Measurements from ENCODE around the gene C16orf82. TPM values are rescaled to one million over a fixed set of nuclear protein-coding genes. Genes with fewer than 3 reads are reported as not detected.

Gene C16orf82
- polyA plus RNA-seq (2012; ENCODE audit: insufficient read depth, insufficient read length, low read depth): not detected

GRCh38 chr16:27066668-27067537 lies at the start of gene C16orf82:
C16orf82 (plus strand) TSS chr16:27066927.
- DNase-seq: no peak

GRCh38 chr16:27020031-27020430 lies 46.7 kb upstream of the C16orf82 start:
- H3K4me3 ChIP-seq (ENCODE audit: low read depth, low read length): no peak overlapping the region
- DNase-seq: no peak
- H3K36me3 ChIP-seq: no peaks in the 10 kb centered on the region
- no peaks in the 10 kb centered on the region for H3K4me1 ChIP-seq
- no peaks in the 10 kb centered on the region for H3K27me3 ChIP-seq
- TF ChIP-seq CTCF (IDR thresholded peaks at IDR 0.05; ENCODE audit: low read depth, low read length): no peak
- H3K9me3 ChIP-seq: peaks cover 3% of the 10 kb centered on the region; the same call in 1 of the 2 replicates

More at GRCh38 chr16:27066668-27067537, at the start of gene C16orf82:
- Histone ChIP-seq H3K27me3 (no peaks in the 10 kb centered on the region), H3K9me3 (no peaks in the 10 kb centered on the region), H3K4me1 (no peaks in the 10 kb centered on the region), H3K4me3 (ENCODE audit: low read depth, low read length) (no peak within 1 kb of the TSS), H3K36me3 (no peaks in the 10 kb centered on the region)
- no peak for TF ChIP-seq CTCF (IDR thresholded peaks at IDR 0.05; ENCODE audit: low read depth, low read length)

- no peak for TF ChIP-seq CTCF (IDR thresholded peaks at IDR 0.05; ENCODE audit: low read depth, low read length)
- Histone ChIP-seq H3K4me1 (no peaks in the 10 kb centered on the region), H3K36me3 (no peaks in the 10 kb centered on the region), H3K9me3 (0 out of 2 replicates have a peak, but pooled peaks cover 3% of the 10 kb centered on the region), H3K27me3 (no peaks in the 10 kb centered on the region), H3K4me3 (ENCODE audit: low read depth, low read length) (no peak overlapping the region)
- DNase-seq: no peak
Observed at GRCh38 chr16:27024010-27024409, 42.7 kb upstream of the C16orf82 start.

GRCh38 chr16:27025581-27025980 lies 41.1 kb upstream of the C16orf82 start:
- no peak for TF ChIP-seq CTCF (IDR thresholded peaks at IDR 0.05; ENCODE audit: low read depth, low read length)
- H3K4me3 ChIP-seq (ENCODE audit: low read depth, low read length): no peak overlapping the region
- H3K9me3 ChIP-seq: peaks cover 5% of the 10 kb centered on the region; the same call in 1 of the 2 replicates
- no peaks in the 10 kb centered on the region for H3K27me3 ChIP-seq
- no peaks in the 10 kb centered on the region for H3K36me3 ChIP-seq
- H3K4me1 ChIP-seq: no peaks in the 10 kb centered on the region
- DNase-seq: no peak

- Histone ChIP-seq H3K4me3 (ENCODE audit: low read depth, low read length) (no peak overlapping the region), H3K9me3 (peaks cover 5% of the 10 kb centered on the region; the same call in 1 of the 2 replicates), H3K36me3 (no peaks in the 10 kb centered on the region), H3K4me1 (no peaks in the 10 kb centered on the region), H3K27me3 (no peaks in the 10 kb centered on the region)
- no peak for DNase-seq
- TF ChIP-seq CTCF (IDR thresholded peaks at IDR 0.05; ENCODE audit: low read depth, low read length): no peak
Observed at GRCh38 chr16:27027971-27028370, 38.8 kb upstream of the C16orf82 start.

GRCh38 chr16:27028591-27029110 lies 38.1 kb upstream of the C16orf82 start:
- Histone ChIP-seq H3K9me3 (peaks cover 5% of the 10 kb centered on the region; the same call in 1 of the 2 replicates), H3K27me3 (no peaks in the 10 kb centered on the region), H3K4me1 (no peaks in the 10 kb centered on the region), H3K36me3 (no peaks in the 10 kb centered on the region), H3K4me3 (ENCODE audit: low read depth, low read length) (no peak overlapping the region)
- TF ChIP-seq CTCF (IDR thresholded peaks at IDR 0.05; ENCODE audit: low read depth, low read length): no peak
- DNase-seq: no peak

Measured in BE2C (cell line).